COLO668 (cell line): ENCODE results near the gene CDH23.

Source experiments
- DNase-seq: peaks from one replicate; lab custom pipeline; 2025; ENCODE audit not compliant: unreplicated experiment; lab: John Stamatoyannopoulos, UW

Gene CDH23

GRCh38 chr10:71802715-71803488, 406.2 kb downstream of the CDH23 start:
- DNase-seq, result no peak

DNA sequence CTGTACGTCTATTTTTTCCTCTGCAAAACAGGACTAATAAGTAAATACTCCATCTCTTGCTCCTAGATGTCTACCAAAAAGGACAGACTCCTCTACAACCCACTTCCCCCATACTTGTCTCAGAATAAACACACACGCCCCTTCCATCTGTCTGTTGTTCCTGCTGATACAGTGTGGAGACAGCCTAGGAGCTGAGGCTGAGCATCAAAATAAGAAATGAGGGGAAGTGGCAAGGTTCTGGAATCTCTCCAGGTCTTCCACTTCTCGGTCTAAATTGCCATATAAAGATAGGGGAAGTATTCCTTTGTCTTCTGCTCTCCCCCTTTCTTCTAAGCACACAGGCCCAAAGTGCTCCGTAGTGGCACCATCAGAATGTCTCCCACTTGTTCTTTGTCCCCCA, 407.4 kb downstream of the CDH23 start:
- DNase-seq, result no peak

DNA sequence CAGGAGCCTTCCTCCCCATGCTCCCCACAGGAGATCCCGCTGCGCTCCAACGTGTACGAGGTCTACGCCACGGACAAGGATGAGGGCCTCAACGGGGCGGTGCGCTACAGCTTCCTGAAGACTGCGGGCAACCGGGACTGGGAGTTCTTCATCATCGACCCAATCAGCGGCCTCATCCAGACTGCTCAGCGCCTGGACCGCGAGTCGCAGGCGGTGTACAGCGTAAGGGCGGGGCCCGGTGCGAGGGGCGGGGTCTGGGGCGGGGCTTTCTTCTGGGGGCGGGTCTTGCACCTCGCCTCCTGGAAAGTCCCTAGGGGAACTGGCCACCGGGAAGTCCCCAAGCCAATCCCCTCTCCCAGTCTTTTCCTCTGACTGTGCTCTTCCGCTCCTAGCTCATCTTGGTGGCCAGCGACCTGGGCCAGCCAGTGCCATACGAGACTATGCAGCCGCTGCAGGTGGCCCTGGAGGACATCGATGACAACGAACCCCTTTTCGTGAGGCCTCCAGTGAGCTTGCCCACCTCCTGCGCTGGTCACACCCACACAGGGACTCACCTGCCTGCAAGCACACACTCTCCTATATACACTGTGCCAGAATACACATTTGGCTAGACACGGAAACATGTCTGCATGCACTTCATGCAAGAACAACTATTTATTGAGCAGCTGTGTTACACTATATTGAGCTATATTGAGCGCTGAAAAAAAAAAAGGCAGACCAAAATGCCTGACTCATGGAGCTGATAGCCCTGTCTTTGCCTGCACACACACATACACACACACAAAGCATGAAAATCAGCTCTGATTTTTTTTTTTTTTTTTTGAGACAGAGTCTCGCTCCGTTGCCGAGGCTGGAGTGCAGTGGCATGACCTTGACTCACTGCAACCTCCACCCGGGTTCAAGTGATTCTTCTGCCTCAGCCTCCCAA, 409.3 kb downstream of the CDH23 start:
- peak; percentile 52 for DNase-seq

GRCh38 chr10:71806704-71807556, 410.2 kb downstream of the CDH23 start:
- DNase-seq, result no peak

- no peak for DNase-seq
Observed at GRCh38 chr10:71807557-71808510, 411.1 kb downstream of the CDH23 start.

- DNase-seq, result no peak
Observed at GRCh38 chr10:71809628-71810027, 412.9 kb downstream of the CDH23 start.

GRCh38 chr10:71810048-71810750, 413.5 kb downstream of the CDH23 start:
- DNase-seq, result no peak

- DNase-seq, result no peak
Observed at GRCh38 chr10:71811351-71811750, 414.6 kb downstream of the CDH23 start.

DNA sequence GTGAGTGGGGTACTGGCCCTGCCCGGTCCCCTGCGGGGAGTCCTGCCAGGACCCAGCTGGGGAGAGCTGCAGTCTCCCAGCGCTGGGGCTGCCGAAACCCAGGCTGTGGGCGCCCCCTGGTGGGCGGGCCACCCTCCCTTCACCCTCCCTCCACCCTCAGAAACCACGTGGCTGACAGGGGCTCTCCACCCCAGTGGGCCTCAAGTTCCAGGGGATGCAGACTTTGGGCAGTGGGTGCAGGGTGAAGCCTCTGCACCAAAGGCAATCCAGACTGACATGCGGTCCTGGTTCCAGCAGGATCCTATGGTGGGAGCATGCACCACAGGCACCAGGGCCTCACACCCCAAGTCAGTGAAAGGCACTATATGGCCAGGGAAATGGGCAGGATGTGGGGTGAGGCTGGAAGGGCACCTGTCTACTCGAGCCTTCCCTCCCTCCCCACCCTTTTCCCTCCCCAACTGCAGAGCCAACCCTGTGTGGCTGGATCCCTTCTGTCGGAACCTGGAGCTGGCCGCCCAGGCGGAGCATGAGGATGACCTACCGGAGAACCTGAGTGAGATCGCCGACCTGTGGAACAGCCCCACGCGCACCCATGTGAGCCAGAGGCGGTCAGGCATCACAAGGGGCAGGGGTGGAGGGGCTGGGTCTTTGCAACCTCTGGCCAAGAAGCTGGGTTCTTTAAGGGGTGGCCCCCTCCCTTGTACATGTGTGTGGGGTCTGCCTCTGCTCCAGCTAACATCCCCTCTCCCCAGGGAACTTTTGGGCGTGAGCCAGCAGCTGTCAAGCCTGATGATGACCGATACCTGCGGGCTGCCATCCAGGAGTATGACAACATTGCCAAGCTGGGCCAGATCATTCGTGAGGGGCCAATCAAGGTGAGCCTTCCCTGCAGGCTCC, 415.5 kb downstream of the CDH23 start:
- DNase-seq, result peak; percentile 21

DNA sequence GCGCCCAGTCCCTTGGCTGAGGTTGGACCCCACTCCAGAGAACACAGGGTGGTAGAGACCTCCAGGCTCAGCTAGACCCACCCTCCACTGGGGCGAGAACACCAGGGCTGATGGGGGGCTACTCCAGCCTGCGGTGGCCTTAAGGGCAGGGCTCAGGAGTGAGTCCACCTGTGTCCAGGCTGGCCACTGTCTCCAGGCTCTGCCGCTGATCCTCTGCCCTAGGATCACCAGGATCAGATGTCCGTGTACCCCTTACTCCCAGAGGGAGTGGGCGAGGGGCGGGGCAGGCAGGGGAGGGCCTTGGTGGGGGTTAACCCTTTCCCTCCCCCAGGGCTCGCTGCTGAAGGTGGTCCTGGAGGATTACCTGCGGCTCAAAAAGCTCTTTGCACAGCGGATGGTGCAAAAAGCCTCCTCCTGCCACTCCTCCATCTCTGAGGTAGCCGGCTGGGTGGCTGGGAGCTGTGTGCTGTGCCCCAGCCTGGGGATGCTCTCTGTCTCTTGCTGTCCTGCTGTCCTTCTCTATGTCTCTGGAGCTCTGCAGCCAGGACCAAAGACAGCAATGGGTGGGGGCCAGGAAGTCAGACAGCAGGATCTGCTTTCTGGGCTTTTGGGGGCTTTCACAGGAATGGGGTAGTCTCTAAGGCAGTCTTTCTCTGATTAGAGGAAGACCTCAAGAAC, 416.3 kb downstream of the CDH23 start:
- DNase-seq, result no peak

DNA sequence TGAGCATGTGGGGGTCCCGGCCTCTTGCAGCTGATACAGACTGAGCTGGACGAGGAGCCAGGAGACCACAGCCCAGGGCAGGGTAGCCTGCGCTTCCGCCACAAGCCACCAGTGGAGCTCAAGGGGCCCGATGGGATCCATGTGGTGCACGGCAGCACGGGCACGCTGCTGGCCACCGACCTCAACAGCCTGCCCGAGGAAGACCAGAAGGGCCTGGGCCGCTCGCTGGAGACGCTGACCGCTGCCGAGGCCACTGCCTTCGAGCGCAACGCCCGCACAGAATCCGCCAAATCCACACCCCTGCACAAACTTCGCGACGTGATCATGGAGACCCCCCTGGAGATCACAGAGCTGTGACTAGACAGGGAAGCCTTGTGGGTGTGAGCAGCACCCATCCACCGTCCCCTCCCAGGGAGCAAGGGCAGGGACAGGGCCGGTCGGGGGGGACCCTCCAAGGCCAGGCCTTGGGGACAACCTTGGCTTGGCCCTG, 418.2 kb downstream of the CDH23 start:
- DNase-seq, result no peak

DNA sequence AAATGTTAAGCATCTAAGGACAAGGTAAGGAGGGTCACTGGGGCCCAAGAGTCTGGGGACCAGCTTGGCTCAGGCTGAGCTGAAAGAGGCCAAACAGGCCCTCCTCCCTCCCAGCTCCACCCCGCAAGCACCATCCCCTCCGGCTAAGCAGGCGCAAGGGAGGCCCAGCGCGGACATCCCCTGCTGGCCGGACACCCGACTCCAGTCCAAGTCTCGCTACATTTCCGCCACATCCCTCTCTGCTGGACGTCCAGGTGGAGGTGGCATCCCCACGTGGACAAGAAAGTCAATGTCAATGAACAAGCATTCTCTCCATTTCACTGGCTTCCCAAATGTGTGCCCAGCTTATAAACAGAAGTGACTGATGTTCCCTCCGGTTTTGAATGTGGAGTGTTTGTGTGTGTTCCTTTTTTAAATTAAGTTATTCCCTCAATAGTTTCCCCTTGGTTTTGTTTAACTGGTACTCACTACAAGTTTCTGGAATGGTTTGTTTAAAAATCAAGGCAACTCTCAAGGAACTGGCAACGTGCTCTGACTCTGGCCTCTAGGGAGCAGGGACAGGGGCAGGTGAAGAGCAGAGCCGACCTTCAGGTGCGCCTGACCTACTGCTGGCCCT, 418.9 kb downstream of the CDH23 start:
- DNase-seq, result no peak

- no peak for DNase-seq
Observed at GRCh38 chr10:71816421-71816851, 419.7 kb downstream of the CDH23 start.

- DNase-seq, result no peak
Observed at GRCh38 chr10:71816936-71817618, 420.4 kb downstream of the CDH23 start.

DNA sequence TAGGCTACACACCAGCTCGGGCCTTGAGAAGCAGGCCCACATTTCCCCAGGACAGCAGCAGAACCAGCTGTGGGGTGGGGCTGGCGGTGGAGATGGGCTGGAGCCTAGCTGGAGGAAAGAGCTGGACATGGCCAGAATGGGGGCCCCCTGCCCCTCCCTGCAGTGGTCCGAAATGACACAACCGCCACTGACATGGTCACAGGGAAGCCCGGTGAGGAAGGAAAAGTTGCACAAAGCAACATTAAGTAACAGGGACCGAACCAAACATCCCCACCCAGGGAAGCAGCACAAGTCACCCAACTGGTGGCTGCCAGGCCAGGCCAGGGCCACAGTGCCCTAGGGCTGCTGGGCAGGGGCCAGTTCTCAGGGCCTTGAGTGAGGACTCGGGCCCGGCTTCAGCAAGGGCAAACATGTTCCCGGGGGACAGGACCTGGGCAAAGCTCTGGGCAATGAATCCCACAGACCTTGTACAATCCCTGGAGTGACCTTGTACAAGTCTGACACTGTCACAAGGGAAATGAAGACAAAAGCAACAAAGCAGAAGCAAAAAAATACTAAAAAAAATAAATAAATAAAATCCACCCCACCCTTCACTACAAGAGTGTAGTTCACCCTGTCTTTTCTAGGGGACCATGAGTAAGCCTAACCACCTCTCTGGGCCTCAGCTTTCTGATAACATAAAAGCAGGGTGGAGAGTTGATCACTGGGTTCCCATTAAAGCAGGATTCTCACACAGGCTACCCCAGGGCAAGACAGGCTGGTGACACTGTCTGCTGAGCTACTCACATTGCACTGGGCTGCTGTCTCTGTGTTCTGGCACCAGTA, 421.3 kb downstream of the CDH23 start:
- no peak for DNase-seq
